Prostate gland (tissue), 2 donors: ENCODE results near the gene NOS1AP. TPM values are rescaled to one million over a fixed set of nuclear protein-coding genes. Genes with fewer than 3 reads are reported as not detected.
"Not testable (repeated sequence)": the region's sequence is repeated elsewhere in the genome, so short reads cannot be mapped to it uniquely, and the experiment has no call there.

Experiments
- DNase-seq: peaks from one replicate; pipeline ENCODE4 v3.0.0-alpha.2; 2019; ENCODE audit warnings: low spot score
- H3K27ac ChIP-seq, 2 donors: fragments of 200-600 bp; sonication (generic); 2 replicates each; pipeline ENCODE4 v1.5.1; 2017 to 2019
- H3K27me3 ChIP-seq: fragments of 200-600 bp; sonication (generic); replicated peaks from 2 replicates; pipeline ENCODE4 v1.5.1; 2019; ENCODE audit not compliant: insufficient read depth
- H3K36me3 ChIP-seq, 2 donors: fragments of 200-600 bp; sonication (generic); 1 replicate in 1 of 2; 2 replicates in 1 of 2; pipeline versions ENCODE4 v1.5.1 to v1.8.1; 2017 to 2019
- H3K4me1 ChIP-seq: fragments of 200-600 bp; sonication (generic); replicated peaks from 2 replicates; pipeline ENCODE4 v1.5.1; 2019
- H3K4me3 ChIP-seq, 2 donors: fragments of 200-600 bp; sonication (generic); 2 replicates each; pipeline ENCODE4 v1.5.1; 2017 to 2019
- H3K9me3 ChIP-seq: fragments of 200-600 bp; sonication (generic); 2 replicates; pipeline ENCODE4 v1.5.1; 2017
- CTCF ChIP-seq, 4 experiments: fragments of 200-600 bp in 2 of 4; fragments of 450-650 bp in 2 of 4; sonication (generic) in 2 of 4; IDR thresholded peaks; 1 replicate in 3 of 4; 2 replicates in 1 of 4; pipeline ENCODE4 v1.5.1; 2016 to 2019; ENCODE audit warnings: antibody characterized with exemption in 4 of 4, mild to moderate bottlenecking in 2 of 4, moderate library complexity in 2 of 4
- POLR2A ChIP-seq: fragments of 450-650 bp; IDR thresholded peaks from one replicate; pipeline ENCODE4 v1.6.1; 2016; ENCODE audit warnings: antibody characterized with exemption, mild to moderate bottlenecking
- POLR2AphosphoS5 ChIP-seq: sonication (generic); formaldehyde crosslinking; IDR thresholded peaks from one replicate; pipeline ENCODE4 v1.6.1; 2017; ENCODE audit warnings: antibody characterized with exemption
- WGBS: methylation state at CpG from one replicate; pipeline ENCODE4 v1.1.5; 2018; 5-methylcytosine and 5-hydroxymethylcytosine counted together
- intact Hi-C: fragments of 100-400 bp; cut with DNase I; formaldehyde crosslinking; loops from one replicate; pipeline ENCODE4 v1.14.2; 2022
- total RNA-seq, 2 donors: library from RNA; depleted of rRNA; stranded (reverse); fragments of >200 nt; gene quantifications; one replicate each; pipeline ENCODE4 v1.1.0, GENCODE V29; 2016

The NOS1AP gene
- total RNA-seq, 2 donors from 2014 or later, result 9.9 to 11.0 TPM

GRCh38 chr1:162412002-162412401 is 342.5 kb downstream of the NOS1AP start, which contains the start of gene SH2D1B:
Gene SH2D1B (minus strand): TSS chr1:162412136. CDS start chr1:162412016, 120 bp downstream.
- WGBS, result 80% methylated on average over 3 of the region's 3 CpGs
- no peak for DNase-seq

GRCh38 chr1:162416215-162416614 is 346.7 kb downstream of the NOS1AP start:
- intact Hi-C loops, result no loop called here
- Histone ChIP-seq H3K27ac (no peak overlapping the region), H3K4me1 (no peaks in the 10 kb centered on the region), H3K4me3 (no peak overlapping the region), H3K9me3 (no peaks in the 10 kb centered on the region), H3K27me3 (no peaks in the 10 kb centered on the region), H3K36me3 (no peaks in the 10 kb centered on the region)
- TF ChIP-seq POLR2A (no peak), POLR2AphosphoS5 (no peak), CTCF (IDR thresholded peaks at IDR 0.05) (no peak)
- no peak for DNase-seq

More at GRCh38 chr1:162412002-162412401, 342.5 kb downstream of the NOS1AP start, which contains the start of gene SH2D1B:
- intact Hi-C loops, result no loop called here
- Histone ChIP-seq H3K27ac (no peak within 1 kb of the TSS), H3K9me3 (no peaks in the 10 kb centered on the region), H3K27me3 (no peaks in the 10 kb centered on the region), H3K36me3 (no peaks in the 10 kb centered on the region), H3K4me3 (no peak within 1 kb of the TSS), H3K4me1 (no peaks in the 10 kb centered on the region)
- TF ChIP-seq POLR2AphosphoS5 (no peak), POLR2A (no peak), CTCF (IDR thresholded peaks at IDR 0.05) (no peak)

GRCh38 chr1:162416909-162417308 is 347.4 kb downstream of the NOS1AP start:
- no peaks in the 10 kb centered on the region for H3K27me3 ChIP-seq
- no peak for DNase-seq
- no peaks in the 10 kb centered on the region for H3K36me3 ChIP-seq
- TF ChIP-seq POLR2A (no peak), CTCF (IDR thresholded peaks at IDR 0.05) (no peak), POLR2AphosphoS5 (no peak)
- WGBS, result 95% methylated on average over 2 of the region's 2 CpGs
- H3K4me1 ChIP-seq, result no peaks in the 10 kb centered on the region
- H3K4me3 ChIP-seq, result no peak overlapping the region
- intact Hi-C loops, result no loop called here
- no peaks in the 10 kb centered on the region for H3K9me3 ChIP-seq
- H3K27ac ChIP-seq, result no peak overlapping the region

- no peak overlapping the region for H3K27ac ChIP-seq
- 95% methylated on average over 7 of the region's 7 CpGs for WGBS
- no peak overlapping the region for H3K4me3 ChIP-seq
- TF ChIP-seq CTCF (IDR thresholded peaks at IDR 0.05) (no peak), POLR2AphosphoS5 (no peak), POLR2A (no peak)
- DNase-seq, result no peak
- no peaks in the 10 kb centered on the region for H3K36me3 ChIP-seq
- H3K27me3 ChIP-seq, result no peaks in the 10 kb centered on the region
- intact Hi-C loops, result no loop called here
- no peaks in the 10 kb centered on the region for H3K4me1 ChIP-seq
- no peaks in the 10 kb centered on the region for H3K9me3 ChIP-seq
Measured at GRCh38 chr1:162417650-162418049, 348.2 kb downstream of the NOS1AP start.

GRCh38 chr1:162418584-162418983 is 349.1 kb downstream of the NOS1AP start:
- DNase-seq, H3K4me1 ChIP-seq, H3K4me3 ChIP-seq, H3K27ac ChIP-seq, intact Hi-C loops, H3K36me3 ChIP-seq, H3K27me3 ChIP-seq, H3K9me3 ChIP-seq: not testable (repeated sequence)
- 76% methylated on average over 7 of the region's 7 CpGs for WGBS

- H3K4me1 ChIP-seq, H3K9me3 ChIP-seq, H3K36me3 ChIP-seq, DNase-seq, intact Hi-C loops, H3K27ac ChIP-seq, H3K4me3 ChIP-seq, H3K27me3 ChIP-seq: not testable (repeated sequence)
- 34% methylated on average over 9 of the region's 9 CpGs for WGBS
Measured at GRCh38 chr1:162419450-162419931, 350.0 kb downstream of the NOS1AP start.
